ENCODE results near the gene PPM1J.

Gene PPM1J

DNA sequence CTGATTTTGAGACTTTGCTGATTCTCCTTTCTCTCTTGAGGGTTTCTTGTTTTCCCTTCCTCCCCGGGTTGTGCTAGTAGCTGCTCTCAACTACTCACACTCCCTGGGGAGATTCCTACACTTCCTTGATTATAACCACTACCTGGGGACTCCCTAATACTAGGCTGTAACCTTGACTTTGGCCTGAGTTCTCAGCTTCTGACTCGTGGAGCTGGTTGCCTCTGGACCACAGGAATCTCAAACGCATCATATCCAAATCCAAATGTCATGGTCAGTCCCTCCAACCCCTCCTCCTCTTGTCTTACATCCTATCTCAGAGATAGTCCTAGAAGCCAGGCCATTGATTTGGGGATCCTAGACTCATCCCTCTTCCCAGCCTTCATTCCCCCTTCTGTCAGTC, 28.7 kb downstream of the PPM1J start:
- no peak for FAIRE-seq

DNA sequence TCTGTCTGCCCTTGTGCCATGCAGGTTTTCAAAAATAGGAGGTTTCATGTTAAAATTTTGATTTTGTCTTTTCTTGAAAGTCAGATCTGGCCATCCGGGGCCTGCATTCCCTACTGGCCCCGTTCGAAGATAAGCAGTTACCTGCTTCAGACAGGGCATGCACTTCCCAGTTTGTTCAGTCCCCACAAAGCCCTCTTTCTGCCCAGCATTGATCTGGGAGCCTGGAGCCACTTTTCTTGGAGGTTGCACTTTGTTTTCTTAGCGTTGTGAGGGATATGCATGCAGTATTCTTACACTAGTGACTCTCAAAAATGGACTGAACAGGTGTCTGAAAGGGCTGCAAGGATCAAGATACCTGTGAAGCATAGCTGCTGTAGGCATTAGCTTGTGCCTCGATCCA, 29.2 kb downstream of the PPM1J start:
- FAIRE-seq = no peak

DNA sequence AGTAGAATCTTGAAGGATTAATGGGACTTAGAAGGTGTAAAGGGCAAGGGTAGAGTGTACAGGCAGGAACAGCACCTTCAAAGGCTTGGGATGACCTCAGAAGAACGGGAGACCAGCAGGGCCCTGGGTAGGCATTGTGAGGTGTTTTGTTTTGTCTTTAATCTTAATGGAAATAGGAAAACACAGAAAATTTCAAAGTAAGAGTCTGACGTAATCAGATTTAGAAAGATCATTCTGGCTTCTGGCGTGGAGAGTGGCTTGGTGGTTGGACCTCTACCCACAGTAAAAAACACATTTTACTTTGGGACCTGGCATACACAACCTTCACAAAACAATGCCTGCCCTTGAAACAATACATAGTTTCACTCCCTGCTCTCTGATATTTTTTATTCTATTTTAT, 36.5 kb downstream of the PPM1J start:
- FAIRE-seq = no peak

DNA sequence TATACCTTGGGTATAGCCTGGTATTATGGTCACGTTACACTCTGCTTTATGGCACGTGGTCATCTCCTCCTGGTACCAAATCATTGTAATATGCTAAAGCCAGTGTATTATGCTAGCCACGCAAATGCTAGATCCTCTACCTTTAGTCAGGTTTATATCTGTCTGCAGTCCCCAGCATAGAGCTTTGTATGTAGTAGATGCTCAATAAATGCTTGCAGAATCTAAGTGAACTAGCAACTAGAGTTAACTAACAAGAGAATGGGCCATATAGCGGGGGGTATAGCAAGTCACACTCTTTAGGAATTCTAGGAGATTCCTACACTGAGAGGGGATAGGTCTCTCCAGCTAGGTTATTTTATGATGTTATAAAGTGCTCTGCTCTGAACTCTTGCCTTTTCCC, 37.6 kb downstream of the PPM1J start:
- FAIRE-seq = no peak

DNA sequence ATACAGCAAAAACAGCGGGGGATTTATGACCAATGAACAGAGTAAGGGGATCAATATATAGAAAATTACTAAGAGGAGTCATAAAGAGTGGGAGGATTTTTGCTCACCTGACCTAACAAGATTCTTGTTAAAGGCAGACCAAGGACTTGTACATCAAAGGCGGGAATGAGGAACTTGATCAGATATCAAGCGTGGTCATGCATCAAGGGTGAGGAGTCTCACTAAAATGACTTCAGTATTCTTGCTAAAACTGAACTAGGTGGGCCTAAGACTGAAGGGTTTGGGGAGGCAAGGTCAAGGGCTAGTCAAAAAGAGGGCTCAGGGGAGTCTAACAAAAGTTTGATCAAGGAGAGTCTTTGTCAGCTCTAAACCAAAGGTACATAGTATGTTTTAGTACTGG, 38.6 kb downstream of the PPM1J start:
- FAIRE-seq = no peak

DNA sequence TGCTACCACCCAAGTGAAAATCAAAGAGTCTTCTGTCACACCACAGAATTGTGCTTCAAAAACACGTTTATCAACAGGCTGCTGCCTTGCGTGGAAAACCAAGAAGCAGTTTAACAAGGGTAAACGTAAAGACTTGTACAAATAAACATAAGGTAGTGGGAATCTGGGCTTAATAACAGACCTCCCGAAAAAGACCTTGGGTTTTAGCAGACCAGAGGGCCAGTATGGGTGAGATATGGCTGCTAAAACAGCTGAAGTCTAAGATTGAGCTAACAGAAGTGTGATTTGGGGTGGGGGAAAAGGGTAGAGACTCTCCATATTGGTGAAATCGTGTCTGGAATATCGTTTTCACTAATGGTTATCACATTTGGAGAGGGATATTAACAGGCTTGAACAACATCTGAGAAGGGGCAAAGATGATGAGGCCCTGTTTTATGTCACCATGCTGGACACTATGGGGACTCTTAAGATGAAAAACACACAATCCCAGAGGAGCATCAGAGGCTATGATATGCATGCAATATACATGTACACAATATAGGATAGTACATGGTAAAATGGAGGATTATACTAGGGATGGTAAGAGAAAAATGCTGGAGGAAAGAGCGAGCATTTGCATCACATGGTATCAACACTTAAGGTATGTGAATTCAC, 39.3 kb downstream of the PPM1J start:
- no peak for FAIRE-seq

DNA sequence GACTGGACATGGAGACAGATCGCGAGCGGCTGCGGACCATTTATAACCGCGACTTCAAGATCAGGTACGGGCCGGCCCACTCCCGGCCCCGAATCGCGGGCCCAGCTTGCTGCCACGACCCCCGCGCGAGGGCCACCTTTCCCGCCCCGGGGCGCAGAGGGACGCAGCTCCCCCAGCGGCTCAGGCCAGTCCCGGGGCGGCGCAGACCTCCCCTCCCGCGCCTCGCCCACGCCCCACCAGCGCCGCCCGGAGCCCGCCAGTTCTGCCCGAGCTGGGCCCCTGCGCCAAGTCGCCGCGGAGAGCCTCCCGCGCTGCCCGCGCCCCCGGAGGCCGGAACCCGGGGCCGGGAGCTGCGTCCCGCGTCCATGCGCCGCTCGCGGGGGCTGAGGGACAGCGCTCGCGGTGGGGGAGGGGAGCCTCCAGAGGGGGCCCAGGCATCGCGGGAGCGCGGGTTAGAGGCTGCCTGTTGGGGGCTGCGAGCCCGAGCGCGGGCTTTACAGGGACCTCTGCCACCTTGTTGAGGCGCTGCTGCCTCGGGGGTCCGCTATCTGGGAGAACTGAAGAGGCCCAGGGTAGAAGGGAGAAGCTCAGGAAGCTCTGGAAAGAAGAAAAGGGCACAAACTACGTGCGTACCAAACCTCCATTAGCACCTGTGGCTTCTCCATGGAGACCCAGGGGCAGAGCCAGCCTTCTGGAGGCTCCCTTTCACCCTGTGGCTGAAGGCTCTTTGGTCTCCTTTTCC, 40.0 kb downstream of the PPM1J start:
- no peak for FAIRE-seq

DNA sequence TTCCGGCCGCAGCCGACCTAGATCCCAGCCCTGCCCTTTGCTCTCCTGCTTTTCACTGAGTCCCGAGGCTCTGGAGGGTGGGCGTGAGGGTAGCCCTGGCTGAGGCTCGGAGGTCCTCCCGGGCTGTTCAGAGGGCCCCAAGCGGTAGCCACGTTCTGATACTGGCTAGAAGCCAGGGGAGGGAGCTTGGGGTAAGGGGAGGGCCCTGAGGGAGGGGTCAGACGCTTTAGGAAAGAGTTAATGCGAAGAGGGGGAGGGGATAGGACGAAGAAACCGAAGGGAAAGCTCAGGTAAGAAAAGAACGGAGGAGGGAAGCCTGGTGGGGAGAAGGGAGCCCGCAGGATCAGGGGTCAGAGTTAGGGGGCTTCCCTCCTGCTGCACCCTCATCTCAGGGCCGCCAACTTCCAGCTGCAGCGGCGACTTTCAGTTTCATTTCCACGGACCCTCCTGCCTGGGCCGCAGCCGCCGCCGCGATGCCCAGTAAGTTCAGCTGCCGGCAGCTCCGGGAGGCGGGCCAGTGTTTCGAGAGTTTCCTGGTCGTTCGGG, 40.6 kb downstream of the PPM1J start, which contains the start of gene MOV10:
Gene MOV10 (plus strand): TSS at position 220 of the 546 bp plus-strand sequence. CDS start 254 bp downstream, at position 474.
- no peak for FAIRE-seq

DNA sequence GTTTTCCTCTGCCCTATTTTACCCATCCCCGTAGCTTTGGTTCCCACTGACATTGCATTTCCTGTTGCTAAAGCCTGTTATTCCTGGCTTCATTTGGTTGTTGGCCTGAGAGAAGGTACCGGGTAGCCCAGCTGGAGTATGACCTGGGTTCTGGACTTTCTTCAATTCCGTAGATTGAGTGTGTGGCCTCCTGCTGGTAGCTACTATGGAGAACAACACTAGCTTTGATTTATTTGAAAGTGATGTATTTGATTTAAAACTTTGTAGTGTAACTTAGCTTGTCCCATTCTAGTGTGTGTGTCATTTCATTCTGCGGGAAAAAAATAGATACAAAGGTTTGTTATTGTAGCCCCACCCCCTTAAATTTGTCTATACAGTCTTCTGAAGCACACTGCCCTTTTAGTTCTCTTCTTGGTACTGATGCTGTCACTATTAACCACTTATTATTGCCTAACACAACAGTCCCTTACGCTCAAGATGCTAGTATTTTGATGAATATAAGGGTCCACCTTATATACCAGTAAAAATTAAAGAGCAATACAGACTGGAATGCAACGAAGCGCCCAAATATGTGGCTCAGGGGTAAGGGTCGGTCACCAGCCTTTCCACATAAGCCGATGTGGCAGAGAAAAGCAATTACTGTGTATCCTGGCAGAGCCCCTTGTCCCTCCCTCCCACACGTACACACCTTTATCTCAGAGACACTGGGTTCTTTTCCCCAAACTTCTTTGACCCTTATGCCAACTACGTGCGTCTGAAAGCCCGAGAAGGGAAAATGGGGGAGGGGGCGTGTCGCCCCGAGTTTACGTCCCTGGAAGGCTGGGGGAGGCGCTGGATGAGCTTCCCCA, 41.3 kb downstream of the PPM1J start:
- no peak for FAIRE-seq

DNA sequence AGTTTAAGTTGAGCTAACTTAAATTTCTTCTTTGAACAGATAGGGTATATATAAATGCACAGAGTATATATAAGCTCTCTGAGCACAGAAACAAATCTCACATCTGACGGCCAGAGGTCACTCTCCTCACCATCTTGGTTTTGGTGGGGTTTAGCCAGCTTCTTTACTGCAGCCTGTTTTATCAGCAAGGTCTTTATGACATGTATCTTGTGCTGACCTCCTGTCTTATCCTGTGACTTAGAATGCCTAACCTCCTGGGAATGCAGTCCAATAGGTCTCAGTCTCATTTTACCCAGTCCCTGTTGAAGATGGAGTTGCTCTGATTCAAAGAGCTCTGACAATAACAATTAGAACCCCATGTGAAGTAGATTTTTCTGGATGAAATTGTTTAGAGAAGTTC, 42.3 kb downstream of the PPM1J start:
- FAIRE-seq = no peak

DNA sequence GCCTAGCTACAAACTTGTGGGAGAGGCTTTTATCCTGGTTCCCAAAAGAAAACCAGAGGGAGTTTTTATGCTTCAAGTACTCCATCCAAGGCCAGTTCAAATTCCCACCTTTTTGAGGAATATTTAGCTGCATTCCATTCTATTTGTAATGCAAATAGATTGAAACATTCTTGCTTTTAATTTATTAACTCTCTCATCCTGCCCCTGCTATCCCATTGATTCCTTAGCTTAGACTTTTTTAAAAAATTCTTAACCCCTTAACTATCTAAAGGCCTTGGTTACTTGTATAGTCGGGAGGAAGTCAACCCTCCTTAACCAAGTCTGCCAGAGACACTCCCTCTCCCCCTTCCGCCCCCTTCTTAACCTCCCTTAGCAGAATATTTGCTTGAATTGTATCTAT, 43.1 kb downstream of the PPM1J start:
- FAIRE-seq = no peak

DNA sequence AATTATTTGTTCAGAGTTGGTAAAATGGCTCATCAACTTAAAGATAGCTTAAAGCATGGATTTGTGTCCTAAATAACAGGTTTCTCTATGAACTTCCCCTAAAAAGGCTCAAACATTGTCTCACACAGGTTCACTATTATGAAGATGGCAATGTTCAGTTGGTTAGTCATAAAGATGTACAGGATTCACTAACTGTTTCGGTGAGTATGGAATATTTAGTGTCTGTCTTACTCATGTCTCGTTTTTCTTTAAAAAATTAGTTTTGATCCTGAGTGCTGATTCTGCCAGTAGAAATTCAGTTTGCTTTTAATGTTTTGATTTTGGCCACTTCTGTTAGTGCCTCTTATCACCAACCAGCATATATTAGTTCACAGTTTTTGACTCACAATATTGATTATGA, 48.2 kb downstream of the PPM1J start:
- FAIRE-seq = no peak

DNA sequence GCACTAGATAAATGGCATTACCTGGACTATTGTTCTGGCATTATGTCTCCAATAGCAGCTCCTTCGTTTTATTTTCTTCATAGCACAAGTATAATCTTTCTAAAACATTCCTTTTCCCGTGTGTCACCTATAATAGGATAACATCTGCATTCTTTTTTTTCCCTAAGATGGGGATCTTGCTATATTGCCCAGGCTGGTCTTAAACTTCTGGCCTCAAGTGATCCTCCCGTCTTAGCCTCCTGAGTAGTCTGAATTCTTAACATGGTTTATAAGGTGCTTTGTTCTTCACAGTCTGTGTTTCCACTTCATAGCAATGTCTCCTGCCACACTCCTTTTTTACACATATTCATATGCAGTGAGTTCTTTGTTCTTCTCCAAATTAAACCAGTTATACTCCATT, 49.3 kb downstream of the PPM1J start:
- no peak for FAIRE-seq
